ENCODE results near the gene RPL9.
"Not testable (repeated sequence)": the region's sequence is repeated elsewhere in the genome, so short reads cannot be mapped to it uniquely, and the experiment has no call there.

RPL9 gene

DNA sequence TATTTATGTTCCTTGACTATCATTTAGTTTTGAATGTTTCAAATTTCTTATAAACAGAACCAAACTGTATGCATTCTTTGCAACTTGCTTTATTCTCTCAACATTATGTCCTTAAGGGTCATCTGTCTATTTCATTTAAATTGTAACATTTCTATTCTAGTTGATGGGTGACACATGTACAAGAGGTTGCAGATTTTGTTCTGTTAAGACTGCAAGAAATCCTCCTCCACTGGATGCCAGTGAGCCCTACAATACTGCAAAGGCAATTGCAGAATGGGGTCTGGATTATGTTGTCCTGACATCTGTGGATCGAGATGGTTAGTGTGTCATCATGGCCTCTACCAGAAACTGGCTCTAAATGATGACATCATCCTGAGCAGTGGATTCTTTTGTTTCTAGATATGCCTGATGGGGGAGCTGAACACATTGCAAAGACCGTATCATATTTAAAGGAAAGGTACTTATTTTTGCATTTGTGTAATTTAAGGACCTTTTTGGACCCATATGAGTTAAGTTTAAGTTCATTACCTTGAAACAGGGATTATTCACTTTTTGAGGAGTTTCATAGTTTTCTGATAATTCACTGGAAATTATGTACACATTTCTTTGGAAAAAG, 6.3 kb upstream of the RPL9 start:
- DNase-seq: no peak

DNA sequence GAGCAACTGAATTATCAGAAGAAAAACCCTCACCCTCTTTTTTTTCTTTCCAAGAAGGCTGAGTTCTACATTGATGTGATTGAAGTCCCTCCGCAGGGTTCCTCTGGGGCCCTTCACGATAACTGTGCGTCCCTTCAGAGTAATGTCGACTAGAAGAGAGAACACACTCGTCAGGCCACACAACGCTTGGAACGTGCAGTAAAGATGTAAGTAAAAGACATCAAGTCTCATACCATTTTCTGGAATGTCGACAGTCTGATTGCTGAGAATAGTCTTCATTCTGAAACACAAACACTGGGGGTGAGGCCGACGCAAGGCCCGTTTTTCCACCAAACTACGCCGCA, 589 bp downstream of the RPL9 start:
- not testable (repeated sequence) for DNase-seq

DNA sequence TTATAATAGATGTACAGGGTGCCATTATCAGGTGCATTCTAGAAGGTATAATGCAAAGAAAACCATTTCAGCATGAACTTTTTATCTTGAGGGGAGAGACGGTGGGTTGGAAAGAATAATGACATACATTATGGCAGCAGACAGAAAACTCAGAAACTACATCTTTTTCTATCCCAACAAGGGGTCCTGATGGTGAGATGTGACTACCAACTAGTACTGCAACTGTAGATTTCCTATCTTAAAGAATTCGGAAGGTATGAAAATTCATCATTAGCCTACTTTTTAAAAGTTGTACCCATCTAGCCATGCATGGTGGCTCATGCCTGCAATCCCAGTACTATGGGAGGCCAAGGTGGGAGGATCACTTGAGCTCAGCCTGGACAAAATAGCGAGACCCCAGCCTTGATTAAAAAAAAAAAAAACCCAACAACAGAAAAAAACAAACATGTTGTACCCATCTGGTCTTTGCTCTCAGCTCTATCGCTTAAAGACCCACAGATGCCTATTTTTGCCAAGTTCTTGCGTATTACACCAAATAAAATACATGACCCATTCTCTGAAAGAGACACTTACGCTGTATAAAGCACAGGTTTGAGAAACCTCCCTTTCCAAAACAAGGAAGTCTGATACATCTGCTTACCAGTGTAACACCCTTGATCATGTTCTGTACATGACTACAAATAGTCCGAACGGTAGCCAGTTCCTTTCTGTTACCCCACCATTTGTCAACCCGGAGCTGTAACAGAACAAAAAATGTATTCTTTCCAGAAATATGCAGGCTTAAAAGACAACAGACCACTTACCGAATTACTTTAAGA, 1.6 kb downstream of the RPL9 start:
- no peak for DNase-seq

DNA sequence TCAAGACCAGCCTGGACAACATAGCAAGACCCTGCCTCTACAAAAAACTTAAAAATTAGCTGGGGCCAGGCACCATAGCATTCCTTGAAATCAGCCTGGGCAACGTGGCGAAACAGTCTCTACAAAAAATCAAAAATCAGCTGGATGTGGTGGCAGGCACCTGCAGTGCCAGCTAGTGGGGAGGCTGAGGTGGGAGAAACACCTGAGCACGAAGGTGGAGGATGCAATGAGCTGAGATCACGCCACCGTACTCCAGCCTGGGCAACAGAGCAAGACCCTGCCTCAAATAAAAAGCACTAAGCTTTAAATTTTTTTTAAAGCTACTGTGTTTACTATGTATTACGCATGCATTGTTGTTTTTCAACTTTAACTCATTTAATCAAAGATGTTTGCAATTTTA, 3.2 kb downstream of the RPL9 start:
- DNase-seq: no peak

DNA sequence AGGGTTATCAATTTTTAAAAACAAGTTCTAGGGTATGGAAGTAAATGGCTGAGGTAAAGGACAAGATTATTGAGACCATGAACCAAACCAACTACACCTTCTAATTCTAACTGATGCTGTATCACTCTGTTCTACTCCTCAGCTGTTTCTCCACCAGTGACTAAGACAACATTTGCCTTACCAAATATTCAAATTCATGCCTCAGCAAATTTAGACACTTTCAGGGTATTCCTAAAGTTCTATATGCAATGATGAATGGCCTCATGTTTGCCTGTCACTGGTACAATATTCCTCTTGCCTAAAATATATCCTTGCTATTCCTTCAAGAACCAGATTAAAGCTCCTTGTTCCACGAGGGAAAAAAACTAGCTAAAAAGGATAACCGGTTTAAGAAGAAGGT, 5.0 kb downstream of the RPL9 start:
- no peak for DNase-seq

DNA sequence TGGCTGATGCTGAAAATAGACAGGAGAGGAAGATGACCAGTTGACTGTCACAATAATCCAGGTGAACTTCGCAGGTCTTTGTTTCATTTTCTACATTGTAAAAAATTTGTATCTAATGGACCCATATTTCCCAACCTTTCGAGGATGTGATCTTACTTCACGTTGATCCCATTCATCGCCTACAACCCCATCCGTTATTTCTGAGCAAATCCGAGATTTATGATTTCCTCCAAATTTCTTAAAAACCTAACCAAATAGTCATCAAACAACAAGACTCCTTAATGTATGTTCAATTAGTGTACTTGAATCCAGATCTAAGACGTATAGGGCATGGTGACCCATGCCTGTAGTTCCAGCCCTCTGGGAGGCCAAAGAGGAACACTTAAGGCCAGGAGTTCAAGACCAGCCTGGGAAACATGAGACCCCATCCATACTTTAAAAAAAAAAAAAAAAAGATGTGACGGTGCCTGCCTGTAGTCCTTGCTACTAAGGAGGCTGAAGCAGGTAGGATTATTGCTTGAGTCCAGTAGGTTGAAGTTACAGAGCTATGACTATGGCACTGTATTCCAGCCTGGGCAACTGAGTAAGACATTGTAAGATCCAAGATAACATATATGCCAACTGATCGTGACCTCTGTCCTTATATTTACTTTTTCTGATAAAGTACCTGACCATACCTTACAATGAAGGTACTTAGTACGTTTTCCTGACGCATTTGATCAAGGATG, 5.7 kb downstream of the RPL9 start:
- DNase-seq: no peak

DNA sequence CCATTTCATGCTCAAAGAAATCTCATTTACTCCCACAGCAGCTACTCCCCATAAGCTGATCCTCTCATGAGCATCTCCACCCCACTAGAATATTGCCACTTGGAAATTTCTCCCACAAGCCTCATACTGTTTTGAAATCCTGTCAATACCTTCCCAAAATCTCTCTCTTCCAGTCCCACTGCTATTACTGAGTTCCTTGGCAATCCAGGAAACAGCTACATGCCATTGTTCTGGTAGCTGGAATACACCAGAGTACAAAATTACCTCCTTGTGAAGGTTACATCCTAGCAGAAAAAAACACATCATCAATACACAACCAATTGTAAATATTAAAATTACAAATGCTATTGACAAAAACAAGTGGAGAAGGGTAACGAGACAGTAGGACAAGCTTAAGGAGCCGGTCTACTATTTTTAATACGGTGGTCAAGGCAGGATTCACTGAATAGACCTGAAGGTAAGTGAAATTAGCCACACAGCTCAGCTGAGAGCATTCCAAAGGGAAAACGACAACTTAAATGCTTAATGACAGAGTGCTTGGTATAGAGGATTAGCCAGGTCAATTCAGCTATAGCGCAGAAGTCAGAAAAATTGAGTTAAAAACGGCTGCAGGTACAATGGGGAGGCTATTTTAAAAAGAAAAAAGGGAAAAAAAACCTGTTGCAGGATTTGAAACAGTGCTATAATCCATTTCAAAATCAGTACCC, 6.4 kb downstream of the RPL9 start:
- DNase-seq: no peak

DNA sequence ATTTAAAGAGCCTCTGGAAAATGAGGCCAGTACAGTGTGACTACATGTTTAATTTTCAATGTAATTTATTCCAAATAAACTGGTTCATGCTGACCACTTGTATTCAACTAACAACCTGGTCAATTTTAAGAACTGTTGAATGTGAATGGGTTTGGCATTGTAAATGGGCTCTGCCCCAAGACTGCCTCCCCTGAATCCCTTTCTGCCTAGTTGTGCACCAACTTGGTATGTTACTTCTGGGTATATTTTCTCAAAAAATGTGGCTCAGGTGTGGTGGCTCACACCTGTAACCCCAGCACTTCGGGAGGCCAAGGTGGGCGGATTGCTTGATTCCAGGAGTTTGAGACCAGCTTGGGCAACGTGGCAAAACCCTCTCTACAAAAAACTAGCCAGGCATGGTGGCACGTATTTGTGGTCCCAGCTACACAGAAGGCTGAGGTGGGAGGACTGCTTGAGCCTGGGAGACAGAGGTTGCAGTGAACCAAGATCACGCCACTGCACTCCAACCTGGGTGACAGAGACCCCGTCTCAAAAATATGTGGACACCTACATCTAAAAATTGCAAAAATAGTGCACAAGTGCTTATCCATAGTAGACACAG, 7.2 kb downstream of the RPL9 start:
- DNase-seq: no peak

DNA sequence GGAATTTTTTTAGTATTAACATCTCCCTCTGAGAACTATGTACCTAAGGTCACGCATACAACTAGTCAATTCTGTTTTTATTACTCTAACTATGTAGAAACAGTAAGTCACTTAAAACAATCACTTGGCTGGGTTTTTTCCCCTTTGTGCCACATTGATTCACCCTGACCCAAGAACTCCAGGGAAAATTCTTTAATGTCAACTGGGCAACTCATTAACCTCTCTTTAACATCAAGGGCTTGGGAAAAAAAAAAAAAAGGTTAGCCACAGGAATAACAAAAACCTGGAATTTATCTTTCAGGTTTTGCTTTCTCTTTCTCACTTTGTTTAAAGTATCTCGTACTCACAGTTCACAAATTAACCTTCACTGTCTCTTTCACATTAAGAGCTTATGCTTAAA, 8.1 kb downstream of the RPL9 start:
- no peak for DNase-seq

DNA sequence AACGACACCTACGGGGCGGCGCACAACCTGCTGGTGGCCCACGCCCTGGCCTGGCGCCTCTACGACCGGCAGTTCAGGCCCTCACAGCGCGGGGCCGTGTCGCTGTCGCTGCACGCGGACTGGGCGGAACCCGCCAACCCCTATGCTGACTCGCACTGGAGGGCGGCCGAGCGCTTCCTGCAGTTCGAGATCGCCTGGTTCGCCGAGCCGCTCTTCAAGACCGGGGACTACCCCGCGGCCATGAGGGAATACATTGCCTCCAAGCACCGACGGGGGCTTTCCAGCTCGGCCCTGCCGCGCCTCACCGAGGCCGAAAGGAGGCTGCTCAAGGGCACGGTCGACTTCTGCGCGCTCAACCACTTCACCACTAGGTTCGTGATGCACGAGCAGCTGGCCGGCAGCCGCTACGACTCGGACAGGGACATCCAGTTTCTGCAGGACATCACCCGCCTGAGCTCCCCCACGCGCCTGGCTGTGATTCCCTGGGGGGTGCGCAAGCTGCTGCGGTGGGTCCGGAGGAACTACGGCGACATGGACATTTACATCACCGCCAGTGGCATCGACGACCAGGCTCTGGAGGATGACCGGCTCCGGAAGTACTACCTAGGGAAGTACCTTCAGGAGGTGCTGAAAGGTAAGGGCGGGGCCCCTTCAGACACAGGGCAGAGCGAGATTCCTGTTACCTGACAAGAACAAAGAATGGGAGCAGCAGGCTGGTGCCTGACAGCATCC, 11.7 kb downstream of the RPL9 start:
- DNase-seq: no peak

DNA sequence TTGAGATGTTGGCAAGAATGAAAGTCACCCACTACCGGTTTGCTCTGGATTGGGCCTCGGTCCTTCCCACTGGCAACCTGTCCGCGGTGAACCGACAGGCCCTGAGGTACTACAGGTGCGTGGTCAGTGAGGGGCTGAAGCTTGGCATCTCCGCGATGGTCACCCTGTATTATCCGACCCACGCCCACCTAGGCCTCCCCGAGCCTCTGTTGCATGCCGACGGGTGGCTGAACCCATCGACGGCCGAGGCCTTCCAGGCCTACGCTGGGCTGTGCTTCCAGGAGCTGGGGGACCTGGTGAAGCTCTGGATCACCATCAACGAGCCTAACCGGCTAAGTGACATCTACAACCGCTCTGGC, 12.3 kb downstream of the RPL9 start:
- DNase-seq: no peak

DNA sequence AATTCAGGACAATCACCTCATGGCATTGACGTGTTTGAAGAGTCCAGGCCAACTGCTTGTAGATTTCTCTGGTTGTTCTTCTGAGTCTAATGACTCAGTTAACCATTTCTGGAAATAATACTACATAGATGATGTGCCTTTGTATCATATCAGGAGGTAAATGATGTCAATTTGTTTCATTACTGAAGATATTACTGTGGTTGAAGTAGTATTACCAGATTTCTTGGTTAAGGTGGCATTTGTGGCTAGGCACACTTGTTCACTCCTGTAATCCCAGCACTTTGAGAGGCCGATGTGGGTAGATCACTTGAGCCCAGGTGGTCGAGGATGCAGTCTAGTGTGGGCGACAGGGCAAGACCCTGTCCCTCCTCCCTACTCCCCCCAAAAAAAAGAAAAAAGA, 15.7 kb downstream of the RPL9 start:
- DNase-seq: no peak

DNA sequence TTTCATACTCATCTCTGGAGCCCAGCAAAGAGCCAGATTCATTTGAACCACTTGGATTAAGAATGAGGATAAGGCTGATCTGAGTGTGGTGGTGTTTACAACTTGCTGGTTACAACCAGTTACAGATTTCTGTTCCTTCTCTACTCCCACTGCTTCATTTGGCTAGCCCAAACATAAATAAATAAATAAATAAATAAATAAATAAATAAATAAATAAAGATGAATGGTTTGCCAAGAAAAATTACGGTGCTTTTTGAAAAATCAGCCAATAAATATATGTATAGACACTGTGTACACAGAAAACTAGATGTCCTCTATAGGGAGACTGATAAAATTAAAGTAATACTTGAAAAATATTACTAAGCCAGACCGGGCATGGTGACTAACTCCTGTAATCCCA, 17.1 kb downstream of the RPL9 start:
- DNase-seq: no peak

DNA sequence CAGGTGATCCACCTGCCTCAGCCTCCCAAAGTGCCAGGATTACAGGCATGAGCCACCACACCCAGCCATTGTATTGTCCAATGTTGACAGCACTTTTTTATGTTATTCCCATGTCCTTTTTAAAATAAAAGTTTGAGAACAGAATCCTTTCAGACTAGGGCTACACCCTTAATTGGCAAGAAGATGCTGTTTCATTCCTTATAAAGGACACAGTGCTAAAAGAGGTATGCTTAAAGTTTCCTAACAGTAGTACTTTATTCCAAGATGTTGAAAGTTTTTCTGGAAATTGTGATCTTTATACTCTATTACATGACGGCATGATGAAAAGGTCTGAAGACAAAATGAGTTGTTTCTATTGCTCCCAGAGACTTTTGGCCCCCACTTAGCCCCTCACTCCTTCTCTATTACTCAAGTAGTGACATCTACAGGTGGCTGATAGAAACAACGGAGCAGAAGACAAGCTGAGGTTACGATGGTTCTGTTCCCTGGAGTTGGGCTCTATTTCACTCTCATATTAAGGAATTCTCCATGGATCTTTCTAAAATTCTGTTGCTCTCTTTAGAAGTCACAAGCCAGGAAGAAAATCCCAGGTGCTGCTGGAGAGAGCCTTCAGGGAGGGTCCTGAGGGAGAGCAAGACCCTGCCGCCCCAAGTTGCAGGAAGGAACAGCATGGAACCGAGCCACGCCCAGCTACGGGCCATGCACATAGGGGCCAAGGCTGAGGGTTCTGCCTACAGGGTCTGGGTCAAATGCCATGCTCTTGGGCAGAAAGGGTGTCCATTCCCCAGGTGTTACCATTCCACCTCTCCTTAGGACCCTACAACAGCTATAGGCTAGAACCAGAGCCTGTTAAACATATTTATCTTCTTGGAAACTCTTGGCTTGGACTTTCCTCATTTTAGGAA, 22.8 kb downstream of the RPL9 start:
- no peak for DNase-seq

DNA sequence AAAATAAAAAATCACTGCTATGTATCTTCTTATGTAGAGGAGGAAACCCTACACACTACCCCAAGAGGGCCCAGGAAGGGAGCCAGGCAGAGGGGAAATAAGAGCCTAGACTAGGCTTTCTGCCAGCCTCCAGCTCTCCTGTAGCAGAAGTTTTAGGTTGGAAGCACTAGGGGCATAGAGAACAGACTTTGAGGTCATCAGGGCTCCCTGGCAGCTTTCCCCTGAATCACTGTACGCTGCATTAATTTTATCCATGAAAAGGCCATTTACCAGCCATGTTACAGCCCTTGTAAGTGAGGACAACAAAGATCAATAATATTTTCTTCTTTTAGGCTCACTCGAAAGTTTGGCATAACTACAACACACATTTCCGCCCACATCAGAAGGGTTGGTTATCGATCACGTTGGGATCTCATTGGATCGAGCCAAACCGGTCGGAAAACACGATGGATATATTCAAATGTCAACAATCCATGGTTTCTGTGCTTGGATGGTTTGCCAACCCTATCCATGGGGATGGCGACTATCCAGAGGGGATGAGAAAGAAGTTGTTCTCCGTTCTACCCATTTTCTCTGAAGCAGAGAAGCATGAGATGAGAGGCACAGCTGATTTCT, 24.7 kb downstream of the RPL9 start:
- no peak for DNase-seq

DNA sequence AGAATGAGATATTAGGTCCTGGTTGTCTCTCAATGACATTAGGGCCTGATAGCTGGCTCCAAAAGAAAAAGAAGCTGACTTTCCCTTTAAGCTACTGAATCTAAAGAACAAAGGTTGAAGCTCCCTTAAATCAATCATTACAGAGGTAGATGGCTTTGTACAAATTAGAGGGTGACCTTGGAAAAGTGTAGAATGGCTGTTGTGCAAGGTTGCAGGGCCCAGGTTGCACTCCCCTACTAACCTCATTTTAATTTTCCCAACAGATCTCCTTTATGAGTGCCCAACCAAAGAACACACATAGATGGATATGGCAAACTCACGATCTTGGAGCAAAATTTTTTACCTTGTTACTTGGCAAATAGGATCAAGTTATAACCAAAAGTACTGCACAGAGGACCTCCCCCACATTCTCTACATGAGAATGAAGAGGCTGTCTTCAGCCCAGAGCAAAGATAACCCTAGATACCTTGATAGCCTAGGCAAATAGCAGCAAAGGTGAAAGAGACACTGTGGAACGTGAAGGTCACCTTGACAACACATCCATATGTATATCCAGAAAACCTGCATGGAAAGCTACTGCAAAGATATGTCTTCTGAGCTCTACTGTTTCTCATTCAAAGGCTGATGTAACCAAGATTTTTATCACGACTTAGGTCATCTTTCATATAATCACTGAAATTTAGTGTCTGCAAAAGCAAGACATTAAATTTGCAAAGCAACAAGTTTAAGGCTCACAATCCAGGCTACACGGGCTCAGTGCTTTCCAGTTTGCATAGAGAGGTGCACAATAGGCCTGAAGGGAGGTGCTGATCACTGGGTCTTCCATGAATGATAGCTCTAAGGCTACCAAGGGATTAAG, 29.0 kb downstream of the RPL9 start:
- no peak for DNase-seq

DNA sequence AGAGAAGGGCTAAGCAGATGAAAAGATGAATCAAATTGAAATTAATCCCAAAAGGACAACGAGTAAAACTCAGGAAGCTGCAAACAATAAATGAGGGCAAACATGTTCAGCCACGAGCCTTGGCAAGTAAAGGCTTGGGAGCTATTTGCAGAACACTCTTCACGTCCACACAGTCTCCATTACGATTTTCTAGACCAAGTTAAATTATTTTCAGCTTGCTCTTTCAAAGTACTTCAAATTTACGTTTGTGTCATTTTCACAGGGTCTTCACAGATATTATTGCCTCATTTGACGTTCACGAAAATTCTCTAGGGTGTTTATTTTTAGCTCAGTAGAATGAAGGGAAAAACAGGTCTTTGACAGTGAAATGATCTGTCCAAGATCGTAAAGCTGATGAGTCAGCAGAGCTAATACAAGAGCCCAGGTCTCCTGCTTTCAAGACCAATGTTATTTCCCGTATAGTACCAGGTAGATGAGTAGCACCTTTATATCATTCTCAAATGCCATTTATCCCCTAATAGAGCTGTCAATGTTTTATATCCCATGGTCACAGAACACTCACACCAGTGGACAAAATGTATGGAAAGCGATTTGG, 31.1 kb downstream of the RPL9 start:
- no peak for DNase-seq

DNA sequence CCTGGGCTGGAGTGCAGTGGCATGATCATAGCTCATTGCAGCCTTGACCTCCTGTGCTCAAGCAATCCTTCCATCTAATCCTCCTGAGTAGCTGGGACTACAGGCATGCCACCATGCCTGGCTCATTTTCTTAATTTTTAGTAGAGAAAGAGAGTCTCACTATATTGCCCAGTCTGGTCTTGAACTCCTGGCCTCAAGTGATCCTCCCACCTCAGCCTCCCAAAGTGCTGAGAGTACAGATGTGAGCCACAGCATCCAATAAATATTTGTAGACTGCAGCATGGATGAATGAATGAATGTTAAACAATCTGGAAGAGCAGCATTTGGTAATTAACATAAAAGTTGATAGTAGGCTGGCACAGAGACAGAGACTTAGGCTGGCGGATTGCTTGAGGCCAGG, 32.0 kb downstream of the RPL9 start:
- DNase-seq: no peak

DNA sequence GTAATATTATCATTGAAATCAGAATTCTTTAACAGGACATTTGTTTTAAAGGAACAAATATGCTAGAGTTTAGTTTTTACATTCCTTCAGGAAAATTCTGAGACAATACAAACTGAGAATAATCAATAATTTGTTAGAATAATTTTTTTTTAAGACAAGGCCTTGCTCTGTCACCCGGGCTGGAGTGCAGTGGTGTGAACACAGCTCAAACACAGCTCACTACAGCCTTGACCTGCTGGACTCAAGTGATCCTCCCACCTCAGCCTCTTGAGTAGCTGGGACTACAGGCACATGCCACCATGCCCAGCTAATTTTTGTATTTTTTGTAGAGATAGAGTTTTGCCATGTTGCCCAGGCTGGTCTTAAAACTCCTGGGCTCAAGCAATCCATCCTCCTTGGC, 33.4 kb downstream of the RPL9 start:
- not testable (repeated sequence) for DNase-seq

DNA sequence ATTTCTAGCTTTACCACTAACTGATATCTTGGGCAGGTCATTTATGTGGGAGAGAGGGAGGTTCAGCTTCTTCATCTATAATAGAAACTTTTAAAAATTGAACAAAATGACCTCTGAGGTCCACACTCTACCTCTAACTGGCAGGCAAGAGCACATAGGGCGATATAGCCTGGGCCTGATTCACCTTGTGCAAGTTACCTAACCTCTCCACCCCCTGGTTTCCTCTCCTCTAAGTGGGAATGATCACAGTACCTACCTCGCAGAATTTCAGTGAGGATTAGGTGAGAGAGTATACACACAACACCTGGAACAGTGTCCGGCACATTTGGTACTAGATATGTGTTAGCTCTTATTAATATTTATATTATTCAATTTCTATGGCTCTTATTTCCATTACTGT, 36.5 kb downstream of the RPL9 start:
- DNase-seq: no peak

Measured in NCI-H1436 treated with DMSO at 0.1 percent for 48 hours (cell line).